Smooth muscle cell of the coronary artery (primary cell): ENCODE data around the gene CORIN. TPM values are rescaled to one million over a fixed set of nuclear protein-coding genes. Genes with fewer than 3 reads are reported as not detected.

Experiments
- total RNA-seq: library from RNA; depleted of rRNA; stranded (reverse); fragments of >200 nt; gene quantifications from 2 replicates; pipeline ENCODE4 v1.2.3, GENCODE V29; 2014; ENCODE audit warnings: low replicate concordance

Gene CORIN, protein sequence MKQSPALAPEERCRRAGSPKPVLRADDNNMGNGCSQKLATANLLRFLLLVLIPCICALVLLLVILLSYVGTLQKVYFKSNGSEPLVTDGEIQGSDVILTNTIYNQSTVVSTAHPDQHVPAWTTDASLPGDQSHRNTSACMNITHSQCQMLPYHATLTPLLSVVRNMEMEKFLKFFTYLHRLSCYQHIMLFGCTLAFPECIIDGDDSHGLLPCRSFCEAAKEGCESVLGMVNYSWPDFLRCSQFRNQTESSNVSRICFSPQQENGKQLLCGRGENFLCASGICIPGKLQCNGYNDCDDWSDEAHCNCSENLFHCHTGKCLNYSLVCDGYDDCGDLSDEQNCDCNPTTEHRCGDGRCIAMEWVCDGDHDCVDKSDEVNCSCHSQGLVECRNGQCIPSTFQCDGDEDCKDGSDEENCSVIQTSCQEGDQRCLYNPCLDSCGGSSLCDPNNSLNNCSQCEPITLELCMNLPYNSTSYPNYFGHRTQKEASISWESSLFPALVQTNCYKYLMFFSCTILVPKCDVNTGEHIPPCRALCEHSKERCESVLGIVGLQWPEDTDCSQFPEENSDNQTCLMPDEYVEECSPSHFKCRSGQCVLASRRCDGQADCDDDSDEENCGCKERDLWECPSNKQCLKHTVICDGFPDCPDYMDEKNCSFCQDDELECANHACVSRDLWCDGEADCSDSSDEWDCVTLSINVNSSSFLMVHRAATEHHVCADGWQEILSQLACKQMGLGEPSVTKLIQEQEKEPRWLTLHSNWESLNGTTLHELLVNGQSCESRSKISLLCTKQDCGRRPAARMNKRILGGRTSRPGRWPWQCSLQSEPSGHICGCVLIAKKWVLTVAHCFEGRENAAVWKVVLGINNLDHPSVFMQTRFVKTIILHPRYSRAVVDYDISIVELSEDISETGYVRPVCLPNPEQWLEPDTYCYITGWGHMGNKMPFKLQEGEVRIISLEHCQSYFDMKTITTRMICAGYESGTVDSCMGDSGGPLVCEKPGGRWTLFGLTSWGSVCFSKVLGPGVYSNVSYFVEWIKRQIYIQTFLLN
- 0.08 and 0.12 TPM in 2 replicates for total RNA-seq

DNA sequence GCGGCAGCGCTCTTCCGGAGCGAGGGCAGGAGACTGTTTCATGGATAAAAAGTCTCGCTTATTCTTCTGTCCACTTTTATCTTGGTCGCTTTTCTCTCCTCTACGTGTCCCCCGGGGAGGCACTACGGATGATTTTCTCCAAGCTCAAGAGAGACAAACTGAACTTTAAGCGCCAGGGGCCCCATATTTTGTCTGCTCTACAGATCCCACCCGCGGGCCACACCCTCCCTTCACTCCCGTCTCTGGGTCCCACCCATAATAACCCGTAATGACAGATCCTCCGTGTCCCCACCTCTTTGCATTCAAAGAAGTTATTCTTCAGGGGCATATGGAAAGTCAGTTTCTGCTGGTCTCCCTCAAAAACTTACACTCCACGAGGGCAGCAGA is at the start of gene CORIN:
Gene CORIN (minus strand): TSS at position 160 of the 387 bp plus-strand sequence. CDS start 118 bp downstream, at position 42.

Other genes starting within 250 kb of the CORIN start
- gene NFXL1, start 76.5 kb upstream of the CORIN start, total RNA-seq, result 3.3 and 6.9 TPM in 2 replicates
- 2.3 TPM in 1 of 2 replicates, not detected in the other for gene CNGA1, start 178.6 kb upstream of the CORIN start, total RNA-seq
- gene NIPAL1, start 178.7 kb upstream of the CORIN start, total RNA-seq, result 7.1 TPM in 1 of 2 replicates, not detected in the other